ENCODE data around the gene DUXB. TPM values are rescaled to one million over a fixed set of nuclear protein-coding genes. Genes with fewer than 3 reads are reported as not detected.

DUXB gene
- total RNA-seq, 1 donor from 2014 or later = not detected

GRCh38 chr16:75644240-75645012, 56.8 kb downstream of the DUXB start:
- DNase-seq (ENCODE audit: extremely low spot score, unreplicated experiment) = no peak
- Mint-ChIP-seq H3K4me1 (ENCODE audit: unreplicated experiment) (peaks cover 26% of the 10 kb centered on the region), H3K27me3 (ENCODE audit: unreplicated experiment) (no peaks in the 10 kb centered on the region), H3K36me3 (ENCODE audit: unreplicated experiment) (peaks cover 28% of the 10 kb centered on the region), H3K9me3 (ENCODE audit: unreplicated experiment) (no peaks in the 10 kb centered on the region), H3K27ac (ENCODE audit: unreplicated experiment) (no peak overlapping the region), H3K4me3 (ENCODE audit: unreplicated experiment) (peak overlapping the region; percentile 3)
- no peak for TF ChIP-seq CTCF (IDR thresholded peaks at IDR 0.05)

Other genes starting within 250 kb of the DUXB start
- gene TMEM170A, start 236.8 kb downstream of the DUXB start, total RNA-seq = 13.9 and 15.2 TPM in 2 replicates
- 0.43 and 0.55 TPM in 2 replicates for gene CHST6, start 206.0 kb downstream of the DUXB start, total RNA-seq
- gene CHST5, start 165.4 kb downstream of the DUXB start, total RNA-seq = 0.27 TPM in 1 of 2 replicates, not detected in the other
- gene TMEM231, start 145.2 kb downstream of the DUXB start, total RNA-seq = 8.3 and 8.4 TPM in 2 replicates
- gene GABARAPL2, start 135.1 kb downstream of the DUXB start, total RNA-seq = 84.6 and 90.3 TPM in 2 replicates
- 55.0 and 55.9 TPM in 2 replicates for gene ADAT1, start 78.2 kb downstream of the DUXB start, total RNA-seq
- gene KARS1, start 53.8 kb downstream of the DUXB start, total RNA-seq = 104 and 108 TPM in 2 replicates
- 65.8 and 66.4 TPM in 2 replicates for gene TERF2IP, start 53.7 kb downstream of the DUXB start, total RNA-seq
- not detected in 2 replicates for gene CPHXL2, start 24.5 kb downstream of the DUXB start, total RNA-seq
- not detected in 2 replicates for gene CPHXL, start 25.0 kb upstream of the DUXB start, total RNA-seq

Measured in osteocyte (in vitro differentiated cells).